Left ventricle myocardium inferior (tissue), 1 donor: ENCODE measurements around the gene PBRM1. TPM values are rescaled to one million over a fixed set of nuclear protein-coding genes. Genes with fewer than 3 reads are reported as not detected.

Experiments
- DNase-seq: peaks from one replicate; pipeline ENCODE4 v3.0.0-alpha.2; 2020
- H3K27ac ChIP-seq: fragments of 200-600 bp; replicated peaks from 2 replicates; pipeline ENCODE4 v1.8.0; 2021
- H3K27me3 ChIP-seq: fragments of 200-600 bp; 2 replicates; pipeline ENCODE4 v1.8.0; 2021; ENCODE audit warnings: low read depth
- H3K36me3 ChIP-seq: fragments of 200-600 bp; 2 replicates; pipeline ENCODE4 v1.8.0; 2021
- H3K4me1 ChIP-seq: fragments of 200-600 bp; 2 replicates; pipeline ENCODE4 v1.8.0; 2021
- H3K4me3 ChIP-seq: fragments of 200-600 bp; 2 replicates; pipeline ENCODE4 v1.8.0; 2021; ENCODE audit warnings: mild to moderate bottlenecking, moderate library complexity
- H3K9me3 ChIP-seq: fragments of 200-600 bp; replicated peaks from 2 replicates; pipeline ENCODE4 v1.8.0; 2021
- CTCF ChIP-seq: fragments of 200-600 bp; IDR thresholded peaks from 2 replicates; pipeline ENCODE4 v1.8.0; 2021; ENCODE audit warnings: antibody characterized with exemption, mild to moderate bottlenecking, borderline replicate concordance
- intact Hi-C: fragments of 100-400 bp; cut with micrococcal nuclease; formaldehyde crosslinking; loops from one replicate; pipeline ENCODE4 v1.11.0; 2022
- total RNA-seq: library from RNA; stranded (reverse); fragmentation: NEBNext Ultra II Directional; extraction: Animal tissue kit (Norgen Biotek cat#: 25700); gene quantifications from one replicate; pipeline ENCODE4 v1.2.1, GENCODE V29; 2021
- donor health status: DM: no; HTN: yes; CAD: no; lungs with severe emphysema.

PBRM1 gene
- total RNA-seq, 1 donor from 2014 or later, result 52.3 TPM

- H3K36me3 ChIP-seq, result peaks cover 69% of the 10 kb centered on the region
- peaks cover 17% of the 10 kb centered on the region for H3K4me1 ChIP-seq
Observed at GRCh38 chr3:52563984-52564383, 121.7 kb downstream of the PBRM1 start.

GRCh38 chr3:52561028-52561747 is 124.5 kb downstream of the PBRM1 start:
- no peak for TF ChIP-seq CTCF
- H3K4me3 ChIP-seq, result no peak overlapping the region
- H3K27me3 ChIP-seq, result no peaks in the 10 kb centered on the region
- H3K27ac ChIP-seq, result no peak overlapping the region
- H3K36me3 ChIP-seq, result peaks cover 80% of the 10 kb centered on the region
- H3K4me1 ChIP-seq, result peaks cover 27% of the 10 kb centered on the region
- no peaks in the 10 kb centered on the region for H3K9me3 ChIP-seq
- no peak for DNase-seq
- intact Hi-C loops, result no loop called here

More at GRCh38 chr3:52563984-52564383, 121.7 kb downstream of the PBRM1 start:
- no peaks in the 10 kb centered on the region for H3K9me3 ChIP-seq
- no peak for TF ChIP-seq CTCF
- no peaks in the 10 kb centered on the region for H3K27me3 ChIP-seq
- H3K4me3 ChIP-seq, result no peak overlapping the region
- H3K27ac ChIP-seq, result no peak overlapping the region
- DNase-seq, result no peak
- intact Hi-C loops, result no loop called here

- H3K4me1 ChIP-seq, result peaks cover 46% of the 10 kb centered on the region
- no peaks in the 10 kb centered on the region for H3K9me3 ChIP-seq
- H3K27me3 ChIP-seq, result no peaks in the 10 kb centered on the region
- no peak overlapping the region for H3K27ac ChIP-seq
- H3K36me3 ChIP-seq, result peaks cover 80% of the 10 kb centered on the region
- H3K4me3 ChIP-seq, result no peak overlapping the region
- intact Hi-C loops, result no loop called here
- no peak for TF ChIP-seq CTCF
- no peak for DNase-seq
Observed at GRCh38 chr3:52558436-52558835, 127.3 kb downstream of the PBRM1 start.

- no peaks in the 10 kb centered on the region for H3K27me3 ChIP-seq
- H3K27ac ChIP-seq, result no peak overlapping the region
- TF ChIP-seq CTCF, result no peak
- no peaks in the 10 kb centered on the region for H3K9me3 ChIP-seq
- intact Hi-C loops, result no loop called here
- peaks cover 78% of the 10 kb centered on the region for H3K36me3 ChIP-seq
- H3K4me1 ChIP-seq, result peaks cover 49% of the 10 kb centered on the region
- H3K4me3 ChIP-seq, result no peak overlapping the region
- DNase-seq, result no peak
Observed at GRCh38 chr3:52557011-52557960, 128.4 kb downstream of the PBRM1 start.

GRCh38 chr3:52555056-52555455 is 130.7 kb downstream of the PBRM1 start:
- peaks cover 52% of the 10 kb centered on the region for H3K4me1 ChIP-seq
- no peak for TF ChIP-seq CTCF
- peaks cover 68% of the 10 kb centered on the region for H3K36me3 ChIP-seq
- no peak overlapping the region for H3K4me3 ChIP-seq
- no peaks in the 10 kb centered on the region for H3K9me3 ChIP-seq
- intact Hi-C loops, result no loop called here
- peak overlapping the region; percentile 6 for H3K27ac ChIP-seq
- no peaks in the 10 kb centered on the region for H3K27me3 ChIP-seq
- no peak for DNase-seq
